Erythroblast (primary cell): Measurements from ENCODE around the gene ARRDC1.

Source experiments
- GATA1 ChIP-seq: IDR thresholded peaks from 2 replicates; pipeline ENCODE4 v1.6.1; 2011; ENCODE audit warnings: low read depth, mild to moderate bottlenecking, control low read depth, low read length, moderate library complexity
- POLR2A ChIP-seq: IDR thresholded peaks from 2 replicates; pipeline ENCODE4 v1.6.1; 2011; ENCODE audit warnings: mild to moderate bottlenecking, low read length

DNA sequence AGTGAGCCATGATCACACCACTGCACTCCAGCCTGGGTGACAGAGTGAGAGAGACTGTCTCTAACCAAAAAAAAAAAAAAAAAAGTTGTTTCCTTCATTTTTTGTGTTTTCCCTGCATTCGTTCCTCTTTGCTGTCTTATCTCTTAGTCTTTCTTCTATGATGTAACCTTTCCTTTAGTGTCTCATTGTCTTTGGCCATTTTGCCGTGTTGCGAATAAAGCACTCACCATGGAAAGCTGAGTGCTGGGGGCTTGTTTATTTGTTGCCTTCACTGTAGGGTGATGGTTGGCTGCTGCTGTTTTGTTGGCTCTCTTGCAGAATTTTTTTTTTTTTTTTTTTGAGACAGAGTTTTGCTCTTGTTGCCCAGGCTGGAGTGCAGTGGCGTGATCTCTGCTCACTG, 21.0 kb downstream of the ARRDC1 start:
- TF ChIP-seq POLR2A (no peak), GATA1 (no peak)
